Inferior parietal cortex (tissue), 1 donor: Measurements from ENCODE around the gene URB2.

Source experiments
- DNase-seq: peaks from one replicate; pipeline ENCODE4 v3.0.0-alpha.2; 2016; ENCODE audit errors: extremely low spot score

Gene URB2

DNA sequence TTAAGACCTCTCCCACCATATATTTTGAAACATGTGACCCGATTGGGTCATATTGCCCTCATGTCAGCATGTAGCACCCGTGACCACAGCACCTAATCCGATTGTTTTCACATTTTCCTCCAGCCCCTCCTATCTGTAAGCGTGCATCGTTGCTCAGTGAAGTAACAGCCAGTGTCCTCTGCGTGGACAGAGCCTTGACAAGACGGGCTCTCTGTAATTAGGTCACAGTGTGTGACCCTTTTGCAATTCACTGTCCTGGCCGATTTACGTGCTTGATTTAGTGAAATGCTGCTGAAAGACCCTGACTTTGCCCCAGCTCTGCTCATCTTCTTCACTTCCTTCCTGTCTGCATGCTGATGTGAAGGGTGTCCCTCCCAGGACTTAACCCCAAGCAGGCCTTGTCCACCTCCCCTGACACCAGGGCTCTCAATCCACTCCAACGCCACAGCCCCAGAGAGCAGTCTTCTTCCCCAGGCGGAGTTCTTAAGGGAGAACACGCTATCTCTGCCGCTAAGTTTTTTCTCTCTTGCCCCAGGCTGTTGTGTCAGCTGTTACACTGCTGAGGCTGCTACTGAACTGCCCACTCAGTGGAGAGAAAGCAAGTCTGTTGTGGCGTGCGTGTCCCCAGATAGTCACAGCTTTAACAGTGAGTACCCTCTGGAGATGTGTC, 19.4 kb downstream of the URB2 start:
- no peak for DNase-seq

DNA sequence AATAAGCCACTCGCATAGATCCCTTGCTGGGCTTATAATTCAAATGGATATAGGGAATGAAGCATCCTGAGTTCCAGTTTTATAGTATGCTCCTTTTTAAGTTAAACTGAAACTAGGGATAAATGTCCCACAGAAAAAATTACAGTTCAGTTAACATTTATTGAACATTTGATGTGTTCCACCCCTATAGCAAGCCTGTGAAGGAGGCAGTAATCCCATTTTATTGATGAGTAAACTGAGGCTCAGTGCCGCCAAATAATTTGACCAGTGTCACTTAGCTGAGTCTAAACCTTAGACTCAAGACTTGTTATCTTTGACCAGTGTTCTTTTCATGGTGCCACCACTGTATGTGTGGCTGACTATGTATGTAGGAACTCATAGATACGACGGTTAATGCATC, 22.4 kb downstream of the URB2 start:
- DNase-seq = no peak

DNA sequence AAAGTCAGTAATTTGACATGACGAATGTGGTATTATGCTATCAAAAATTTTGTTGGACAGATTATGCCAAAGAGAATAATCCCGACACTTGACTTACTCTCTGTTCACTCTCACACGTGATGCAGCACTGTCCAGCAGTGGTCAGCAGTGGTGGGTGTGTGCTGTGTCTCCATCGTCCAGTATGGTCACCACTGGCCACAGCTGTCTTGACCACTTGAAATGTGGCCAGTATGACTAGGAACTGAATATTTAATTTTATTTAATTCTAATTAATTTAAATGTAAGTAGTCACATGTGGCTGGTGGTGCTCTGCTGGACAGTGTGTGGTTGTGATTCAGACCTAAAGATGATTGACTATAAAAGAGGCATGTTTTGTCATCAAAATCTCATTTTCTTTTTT, 24.0 kb downstream of the URB2 start:
- no peak for DNase-seq

DNA sequence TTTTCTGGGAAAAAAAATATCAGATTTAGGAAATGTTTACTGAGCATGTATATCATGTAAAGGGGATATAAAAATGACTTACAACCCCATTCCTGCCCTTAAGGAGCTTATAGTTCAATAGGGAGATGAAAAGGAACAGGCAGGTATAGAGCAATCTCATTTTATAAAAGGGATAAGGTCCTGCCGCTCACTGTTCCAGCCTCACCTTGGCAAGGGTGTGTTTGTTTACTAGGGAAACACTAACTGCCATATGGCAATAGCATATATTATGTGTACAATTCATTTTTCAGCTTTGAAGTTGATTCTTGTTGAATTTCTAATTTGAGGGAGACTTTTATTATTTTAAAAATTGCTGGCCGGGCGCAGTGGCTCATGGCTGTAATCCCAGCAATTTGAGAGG, 25.5 kb downstream of the URB2 start:
- no peak for DNase-seq

DNA sequence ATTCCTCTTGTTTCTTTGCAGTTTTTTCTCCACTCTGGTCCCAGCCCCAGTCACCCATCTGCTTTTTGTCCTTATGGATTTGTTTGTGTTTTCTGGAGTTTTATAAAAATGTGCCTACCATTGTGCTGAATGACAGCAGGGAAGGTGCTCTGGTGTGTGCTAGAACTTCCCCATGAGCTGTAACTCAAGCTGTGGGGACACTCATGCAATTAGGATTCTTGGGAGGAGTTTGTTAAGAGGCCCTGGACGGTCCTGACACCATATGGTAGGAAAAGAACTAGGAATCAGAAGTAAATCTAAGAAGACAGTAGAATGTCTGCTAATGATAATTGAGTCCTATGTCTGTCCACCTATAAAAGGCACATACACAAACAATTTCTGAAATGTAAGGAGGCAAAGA, 27.4 kb downstream of the URB2 start:
- DNase-seq = no peak

DNA sequence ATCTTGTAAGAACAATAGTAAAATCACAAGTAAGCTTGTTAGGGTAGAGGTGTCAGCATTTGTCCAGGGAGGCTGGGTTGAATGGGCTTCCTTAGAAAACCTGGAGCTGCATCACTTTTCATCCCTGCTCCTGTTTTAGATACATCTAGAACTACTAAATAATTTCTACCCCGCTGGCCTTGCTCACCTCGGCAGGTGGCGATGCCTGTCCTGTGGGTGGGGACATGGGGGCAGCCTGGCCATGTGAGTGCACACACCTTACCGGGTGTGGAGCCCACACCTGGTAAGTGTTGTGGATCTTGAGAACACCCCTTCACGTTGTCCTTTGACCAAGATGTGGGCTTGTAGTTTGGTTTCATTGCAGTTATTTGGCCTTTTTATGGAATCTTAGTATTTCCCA, 29.7 kb downstream of the URB2 start:
- no peak for DNase-seq

DNA sequence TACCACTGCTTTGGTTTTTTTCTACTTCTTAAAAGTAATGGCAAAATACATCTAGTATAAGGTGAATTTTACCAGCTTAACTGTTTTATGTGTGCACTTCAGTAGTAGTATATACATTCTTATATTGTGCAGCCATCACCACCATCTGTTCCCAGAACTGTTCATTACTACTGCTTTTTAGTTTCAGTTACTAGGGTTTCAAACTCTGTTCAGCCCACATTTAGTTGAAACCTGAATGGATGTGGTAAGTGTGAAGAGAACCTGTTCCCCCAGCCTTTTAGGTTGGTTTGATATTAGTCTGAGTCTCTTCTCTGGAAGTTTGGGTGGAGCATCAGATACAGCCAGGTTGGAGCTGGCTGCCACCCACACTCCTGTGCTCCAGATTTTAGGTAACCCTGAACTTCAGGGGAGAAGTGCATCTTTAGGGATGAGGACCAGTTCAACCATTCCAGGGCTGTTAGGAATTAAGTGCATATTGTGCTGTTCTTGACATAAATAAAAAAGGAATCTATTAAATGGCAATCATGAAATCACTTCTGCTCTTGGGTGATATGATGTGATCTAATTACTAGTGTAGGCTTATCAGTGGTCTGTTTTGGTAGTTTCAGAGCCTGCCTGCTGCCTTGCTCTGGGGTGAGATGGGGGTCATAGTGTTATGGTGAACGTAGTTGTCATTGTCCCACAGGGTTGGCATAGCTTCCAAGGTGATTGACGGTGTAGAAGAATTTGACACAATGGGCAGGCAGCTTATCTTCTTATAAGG, 32.1 kb downstream of the URB2 start:
- no peak for DNase-seq

DNA sequence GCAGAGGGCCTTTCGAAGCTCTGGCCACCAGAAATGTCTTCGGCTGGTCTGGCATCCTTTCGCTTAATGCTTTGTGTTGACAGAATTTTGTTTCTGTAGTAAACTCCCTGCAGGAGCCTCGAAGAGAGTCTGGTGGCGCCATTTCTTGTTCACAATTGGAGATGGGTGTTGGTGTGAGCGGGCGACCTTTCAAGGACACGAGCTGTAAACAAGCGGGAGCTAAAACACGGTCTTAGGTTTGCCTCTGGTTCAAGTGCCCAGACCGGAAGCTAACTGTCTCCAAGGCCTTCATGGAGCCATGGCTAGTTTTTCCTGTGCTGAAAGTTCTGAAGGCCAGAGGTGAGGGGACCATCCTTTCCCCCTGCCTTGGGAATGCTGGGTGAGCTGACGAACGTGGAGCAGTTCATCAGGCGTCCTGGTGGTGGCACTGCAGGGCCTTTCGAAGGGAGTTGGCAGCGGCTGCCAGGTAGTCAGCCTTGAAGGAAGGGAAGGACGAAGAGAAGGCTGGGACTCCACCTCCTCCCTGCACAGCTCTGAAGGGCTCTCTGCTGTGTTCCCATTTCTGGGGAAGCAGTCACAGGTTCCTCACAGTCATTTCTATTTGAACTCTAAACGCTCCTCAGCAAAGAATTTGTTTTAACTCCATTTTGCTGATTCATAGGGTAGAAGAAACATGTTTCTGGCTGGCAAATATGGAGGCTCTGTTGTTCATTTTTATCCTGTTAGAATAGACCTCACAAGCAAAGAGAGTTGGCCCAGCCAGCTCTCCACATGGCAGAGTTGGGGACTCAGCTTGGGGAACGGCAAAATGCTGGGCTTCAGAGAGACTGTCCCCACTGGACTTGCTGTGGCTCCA, 35.2 kb downstream of the URB2 start:
- peak; percentile 88 for DNase-seq

DNA sequence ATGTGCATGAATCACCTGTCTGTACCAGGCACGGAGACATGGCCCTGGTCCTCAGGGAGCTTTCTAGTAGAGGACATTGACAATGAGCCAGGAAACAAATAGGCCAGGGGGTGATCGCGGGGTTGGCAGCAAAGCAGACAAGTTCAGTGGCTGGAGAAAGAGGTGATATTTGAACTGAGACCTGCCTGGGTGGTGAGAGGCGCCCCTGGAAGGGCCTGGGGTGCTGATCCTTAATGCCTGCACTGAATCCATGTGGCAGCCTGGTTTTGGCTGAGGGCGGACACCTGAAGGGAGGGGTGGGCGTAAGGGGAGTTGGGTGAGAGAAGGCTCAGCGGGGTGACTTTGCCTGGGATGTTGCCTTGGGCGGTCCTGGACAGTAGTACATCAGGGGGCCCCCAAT, 35.9 kb downstream of the URB2 start:
- no peak for DNase-seq

DNA sequence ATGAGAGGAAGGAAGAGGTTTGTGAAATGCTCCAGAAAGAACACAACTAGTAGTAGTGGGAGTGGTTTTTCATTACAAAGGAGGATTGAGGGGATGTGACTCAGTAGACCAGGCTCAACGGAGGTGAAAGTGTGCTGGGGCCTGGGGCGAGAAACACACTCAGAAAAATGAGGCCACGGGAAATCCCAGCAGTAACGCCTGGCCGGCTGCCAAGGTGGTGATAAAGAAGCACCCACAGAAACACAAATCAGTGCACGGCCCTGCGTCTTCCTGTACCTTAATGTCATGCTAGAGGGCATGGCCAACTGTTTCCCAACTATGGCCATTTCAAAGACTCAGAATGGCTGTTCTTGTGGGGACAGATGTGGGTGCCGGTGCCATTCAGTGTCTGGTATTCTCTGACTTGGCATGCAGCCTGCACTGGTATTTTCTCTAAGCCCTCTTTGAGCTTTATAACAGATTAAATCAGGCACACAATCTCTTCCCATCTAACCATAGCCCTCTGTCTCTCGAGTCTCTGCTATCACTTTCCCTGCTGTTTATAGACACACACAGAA, 38.2 kb downstream of the URB2 start:
- peak; percentile 46 for DNase-seq

DNA sequence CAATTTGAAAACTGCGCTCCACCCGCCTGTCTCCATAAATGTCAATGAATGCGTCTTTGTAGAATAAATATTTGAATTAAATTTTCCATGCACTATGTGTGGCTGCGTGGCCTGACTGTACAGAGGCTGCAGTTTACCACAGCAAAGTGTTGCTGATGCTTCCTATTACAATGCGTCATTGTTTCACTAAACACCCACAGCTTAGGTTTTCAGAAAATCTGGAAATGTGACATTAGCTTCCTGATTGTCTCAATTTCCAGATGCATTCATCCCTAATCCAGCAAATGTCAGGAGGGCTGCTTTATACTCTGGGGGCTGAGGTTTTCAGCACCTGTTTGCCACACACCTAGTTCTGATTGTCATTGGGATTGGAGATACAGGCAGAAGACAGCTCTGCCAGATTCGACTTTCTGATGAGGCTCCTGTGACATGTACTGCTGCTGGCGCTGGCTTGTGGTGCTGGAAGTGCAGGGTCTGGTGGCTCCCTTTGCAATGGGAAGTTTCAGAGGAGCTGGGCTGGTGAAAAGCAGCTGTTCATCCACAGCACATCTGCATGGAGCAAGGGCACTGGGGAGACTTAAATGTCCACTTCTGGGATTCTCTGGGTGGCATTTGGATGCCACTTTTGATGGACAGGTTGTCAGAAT, 40.0 kb downstream of the URB2 start:
- DNase-seq = peak; percentile 37

DNA sequence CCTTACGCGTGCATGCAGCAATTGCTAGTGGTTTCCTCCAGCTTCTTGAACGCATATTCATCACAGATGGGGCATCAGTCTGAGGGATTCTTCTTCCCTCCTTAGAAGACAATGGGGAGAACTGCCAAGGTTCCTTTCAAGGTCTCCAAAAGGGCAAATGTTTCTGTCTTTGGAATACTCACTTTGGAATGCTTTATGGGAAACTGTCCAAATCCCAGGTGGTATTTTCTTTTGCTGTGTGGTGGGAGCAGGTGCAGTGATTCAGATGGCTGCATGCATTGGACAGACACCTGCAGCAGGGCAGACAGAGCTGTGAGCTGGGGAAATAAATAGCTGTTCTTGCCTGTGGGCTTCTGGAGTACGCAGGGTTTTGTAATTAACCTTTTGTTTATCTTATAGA, 40.5 kb downstream of the URB2 start:
- no peak for DNase-seq

DNA sequence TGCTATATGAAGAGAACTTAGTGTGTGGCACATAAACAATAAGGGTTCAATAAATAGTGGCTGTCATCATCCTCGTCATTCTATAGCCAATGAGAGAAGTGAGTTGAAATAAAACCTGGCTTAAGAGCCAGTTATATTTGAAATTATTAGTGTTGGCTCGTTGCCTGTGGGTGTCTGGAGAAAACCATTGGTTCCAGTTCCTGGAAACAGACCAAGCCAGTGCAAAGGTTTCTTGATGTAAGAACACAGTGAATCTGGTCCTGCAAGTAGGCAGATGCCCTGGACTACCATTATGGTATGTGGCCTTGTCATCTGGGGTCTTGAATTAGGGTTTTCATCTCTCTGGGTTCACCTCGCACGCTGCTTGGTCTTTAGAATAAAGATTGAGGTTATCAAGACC, 43.3 kb downstream of the URB2 start:
- DNase-seq = no peak

DNA sequence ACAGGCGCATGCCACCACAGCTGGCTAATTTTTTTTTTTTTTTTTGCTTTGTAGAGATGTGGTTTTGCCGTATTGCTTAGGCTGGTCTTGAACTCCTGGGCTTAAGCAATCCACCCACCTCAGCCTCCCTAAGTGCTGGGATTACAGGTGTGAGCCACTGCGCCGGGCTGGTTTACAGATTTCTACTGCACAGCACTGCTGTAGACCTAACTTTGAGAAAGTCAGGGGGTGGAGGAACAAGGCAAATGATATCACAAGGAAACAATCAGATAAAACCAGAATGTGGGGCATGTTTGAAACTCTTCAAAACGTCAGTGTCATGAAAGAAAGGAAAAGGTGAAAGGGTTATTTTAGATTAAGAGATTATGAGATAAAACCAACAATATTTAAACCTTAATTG, 45.3 kb downstream of the URB2 start:
- no peak for DNase-seq

DNA sequence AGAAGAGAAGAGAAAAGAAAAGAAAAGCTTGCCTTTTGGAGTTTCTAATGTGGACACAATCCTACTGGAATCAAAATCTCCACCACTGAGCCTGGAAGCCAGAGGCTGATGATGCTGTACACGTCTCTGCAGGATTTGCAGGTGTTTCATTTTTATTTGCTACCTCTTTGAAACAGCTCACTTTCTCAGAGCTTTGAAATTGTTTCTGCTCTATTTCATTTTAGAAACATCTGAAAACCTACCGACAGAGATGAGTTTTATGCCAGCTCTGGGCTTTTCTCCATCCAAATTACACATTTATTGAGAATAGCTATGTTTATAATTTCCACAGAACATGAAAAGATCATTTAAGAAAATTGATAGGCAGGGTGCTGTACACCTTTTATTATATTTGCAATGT, 46.2 kb downstream of the URB2 start:
- DNase-seq = no peak

DNA sequence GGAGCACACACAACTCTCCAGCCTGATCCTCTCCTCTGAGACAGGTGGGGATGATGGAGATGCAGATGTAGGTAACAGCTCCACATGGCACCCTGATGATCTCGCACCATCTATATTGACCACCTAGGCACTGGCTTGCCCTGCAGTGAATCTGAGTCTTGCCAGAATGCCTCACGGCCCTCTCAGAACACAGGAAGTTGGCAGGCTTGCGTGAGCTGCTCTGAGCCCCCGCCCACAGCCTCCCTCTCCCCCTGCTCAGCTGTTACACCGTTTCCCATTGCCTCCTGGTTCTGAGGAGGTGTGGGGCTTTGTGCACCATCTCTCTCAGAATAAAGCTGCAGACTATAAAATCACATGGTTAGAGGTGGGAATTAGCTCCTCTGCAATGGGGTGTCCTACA, 48.0 kb downstream of the URB2 start:
- DNase-seq = no peak

DNA sequence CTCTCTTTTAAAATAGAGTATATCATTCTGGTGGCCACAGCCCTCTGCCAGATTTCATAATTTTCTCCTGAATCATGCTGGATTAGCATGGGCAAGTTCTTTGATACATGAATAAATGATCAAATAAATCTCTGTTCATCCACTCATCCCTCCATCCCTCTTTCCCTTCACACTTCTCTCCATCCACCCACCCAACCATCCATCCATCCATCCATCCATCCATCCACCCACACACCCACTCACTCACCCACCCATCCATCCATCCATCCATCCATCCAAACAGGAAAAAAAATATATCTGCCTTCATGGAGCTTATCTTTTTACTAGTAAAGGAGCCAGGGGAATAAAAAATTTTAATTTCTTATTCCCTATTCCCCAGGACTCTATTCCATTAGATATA, 49.3 kb downstream of the URB2 start:
- no peak for DNase-seq

DNA sequence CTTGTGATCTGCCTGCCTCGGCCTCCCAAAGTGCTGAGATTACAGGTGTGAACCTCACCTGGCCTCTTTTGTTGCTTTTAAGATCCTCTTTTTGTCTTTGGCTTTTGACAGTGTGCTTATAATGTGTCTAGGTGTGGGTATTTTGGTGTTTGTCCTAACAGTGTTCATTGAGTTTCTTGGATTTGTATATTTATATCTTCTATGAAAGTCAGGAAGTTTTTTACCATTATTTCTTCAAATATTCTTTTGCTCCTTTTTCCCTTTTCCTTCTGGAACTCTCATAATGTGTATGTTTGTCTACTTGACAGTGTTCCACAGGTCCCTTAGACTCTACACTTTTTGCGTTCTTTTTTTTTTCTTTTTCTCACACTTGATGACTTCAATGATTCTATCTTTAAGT, 59.1 kb downstream of the URB2 start:
- DNase-seq = no peak

DNA sequence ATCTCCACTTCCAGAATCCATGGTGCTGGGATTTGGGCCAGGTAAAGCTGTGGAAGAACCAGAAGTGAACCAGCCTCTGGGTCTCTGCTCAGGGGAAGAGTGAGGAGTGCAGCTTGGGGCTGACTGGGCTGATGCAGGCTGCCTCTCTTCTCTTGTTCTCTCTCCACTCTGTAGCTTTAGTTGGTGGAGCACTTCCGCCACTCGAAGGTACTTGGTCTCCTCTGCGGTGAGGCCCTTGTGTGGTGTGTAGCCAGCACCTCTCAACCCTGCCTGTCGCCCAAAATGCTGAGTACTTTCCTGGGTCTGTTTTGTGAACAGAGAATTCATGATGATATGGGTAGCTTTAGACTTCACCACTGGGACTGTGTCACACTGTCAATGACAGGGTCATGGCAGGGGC, 63.2 kb downstream of the URB2 start:
- no peak for DNase-seq

DNA sequence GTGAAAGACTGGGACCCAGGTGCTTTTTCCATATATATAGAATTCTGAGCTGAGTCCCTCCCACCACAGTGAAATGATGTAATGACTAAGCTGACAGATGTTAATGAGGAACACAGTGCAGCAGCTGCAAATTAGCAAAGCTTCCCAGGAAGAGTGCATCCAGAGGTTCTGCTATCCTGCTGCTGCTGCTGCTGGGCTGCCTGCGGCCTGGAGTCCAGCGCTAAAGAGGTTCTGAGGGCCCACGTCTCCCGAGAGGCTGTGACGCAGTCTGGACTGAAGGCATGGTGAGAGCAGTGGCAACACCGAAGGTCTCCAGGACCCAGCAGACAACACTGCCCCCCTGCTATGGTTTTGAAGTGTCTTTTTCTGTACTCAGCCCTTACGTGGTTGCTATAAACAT, 63.9 kb downstream of the URB2 start:
- DNase-seq = no peak

DNA sequence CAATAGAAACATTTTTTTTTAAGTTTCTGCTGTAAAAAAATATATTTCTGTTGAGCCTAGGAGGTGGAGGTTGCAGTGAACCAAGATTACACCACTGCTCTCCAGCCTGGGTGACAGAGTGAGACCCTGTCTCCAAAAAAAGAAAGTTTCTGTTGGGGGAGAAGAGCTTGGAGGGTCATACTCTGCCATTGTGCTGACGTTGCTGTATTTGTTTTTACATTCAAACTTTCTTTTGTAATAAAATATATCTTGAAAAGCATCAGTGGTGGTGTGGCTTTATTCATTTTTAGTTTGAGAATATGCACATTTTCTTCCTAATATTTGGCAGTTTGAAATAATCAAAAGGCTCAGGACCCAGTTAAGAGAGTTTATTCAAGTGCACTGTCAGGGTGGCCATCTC, 64.6 kb downstream of the URB2 start:
- no peak for DNase-seq

DNA sequence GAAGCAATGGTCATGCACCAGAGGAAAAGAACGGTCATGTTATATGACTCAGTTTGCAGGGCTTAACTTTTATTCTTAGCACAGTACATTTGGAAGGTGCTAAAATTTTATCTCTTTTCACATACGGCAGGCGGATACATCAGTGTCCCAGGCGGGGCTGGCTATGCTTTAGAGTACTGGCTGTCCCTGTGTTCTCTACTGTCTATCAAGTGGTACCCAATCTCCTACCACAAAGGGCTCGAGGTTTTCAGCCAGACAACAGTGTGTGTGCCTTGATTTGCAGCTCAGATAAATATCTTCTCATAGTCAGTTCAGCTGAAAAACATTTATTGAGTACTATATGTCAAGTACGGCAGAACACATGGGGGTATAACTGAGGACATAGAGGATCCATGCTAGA, 65.3 kb downstream of the URB2 start:
- DNase-seq = no peak
